MM.1S (cell line): ENCODE measurements around the gene CD164L2.

ENCODE experiments used
- DNase-seq: peaks from one replicate; pipeline ENCODE4 v3.0.0-alpha.2; 2015
- H2AFZ ChIP-seq: fragments of 300-600 bp; sonication (generic); 2 replicates; pipeline ENCODE4 v1.6.0; 2016; ENCODE audit warnings: antibody characterized with exemption, low read length
- H3F3A ChIP-seq: fragments of 300-600 bp; sonication (generic); 2 replicates; pipeline ENCODE4 v1.6.1; 2016; ENCODE audit warnings: mild to moderate bottlenecking, antibody characterized with exemption, low read length, moderate library complexity, mixed read lengths; ENCODE audit not compliant: insufficient read depth
- H3K27ac ChIP-seq: fragments of 300-600 bp; sonication (generic); 2 replicates; pipeline ENCODE4 v1.5.1; 2016; ENCODE audit warnings: mild to moderate bottlenecking, low read length
- H3K27me3 ChIP-seq: fragments of 300-600 bp; sonication (generic); replicated peaks from 2 replicates; pipeline ENCODE4 v1.6.0; 2016; ENCODE audit warnings: low read length; ENCODE audit not compliant: insufficient read depth
- H3K36me3 ChIP-seq: fragments of 300-600 bp; sonication (generic); replicated peaks from 2 replicates; pipeline ENCODE4 v1.6.1; 2016; ENCODE audit warnings: mild to moderate bottlenecking, low read length, mixed read lengths; ENCODE audit not compliant: insufficient read depth
- H3K4me1 ChIP-seq: fragments of 300-600 bp; sonication (generic); 2 replicates; pipeline ENCODE4 v1.6.1; 2016; ENCODE audit warnings: low read length, mixed read lengths
- H3K4me2 ChIP-seq: fragments of 300-600 bp; sonication (generic); 2 replicates; pipeline ENCODE4 v1.6.0; 2016; ENCODE audit warnings: low read depth, low read length
- H3K4me3 ChIP-seq: fragments of 300-600 bp; sonication (generic); 2 replicates; pipeline ENCODE4 v1.5.1; 2016; ENCODE audit warnings: low read length, mixed read lengths
- H3K79me2 ChIP-seq: fragments of 300-600 bp; sonication (generic); 2 replicates; pipeline ENCODE4 v1.6.1; 2016; ENCODE audit warnings: mixed run types, low read length, mixed read lengths
- H3K9ac ChIP-seq: fragments of 300-600 bp; sonication (generic); 2 replicates; pipeline ENCODE4 v1.6.1; 2016; ENCODE audit warnings: low read length, mixed read lengths
- H3K9me2 ChIP-seq: fragments of 300-600 bp; sonication (generic); replicated peaks from 2 replicates; pipeline ENCODE4 v1.6.1; 2016; ENCODE audit warnings: mild to moderate bottlenecking, low read length, mixed read lengths; ENCODE audit not compliant: insufficient read depth
- H3K9me3 ChIP-seq: fragments of 300-600 bp; sonication (generic); replicated peaks from 2 replicates; pipeline ENCODE4 v1.6.1; 2016; ENCODE audit warnings: mild to moderate bottlenecking, low read length, mixed read lengths; ENCODE audit not compliant: insufficient read depth
- H4K20me1 ChIP-seq: fragments of 300-600 bp; sonication (generic); 2 replicates; pipeline ENCODE4 v1.6.1; 2016; ENCODE audit warnings: mild to moderate bottlenecking, low read length, moderate library complexity, mixed read lengths; ENCODE audit not compliant: insufficient read depth
- CTCF ChIP-seq: fragments of 300-600 bp; sonication (generic); IDR thresholded peaks from 2 replicates; pipeline ENCODE4 v1.5.1; 2016; ENCODE audit warnings: antibody characterized with exemption, low read length, mixed read lengths
- EZH2 ChIP-seq: fragments of 300-600 bp; sonication (generic); optimal IDR thresholded peaks from 2 replicates; pipeline ENCODE3; 2017; ENCODE audit warnings: low read depth, mild to moderate bottlenecking, antibody characterized with exemption, low read length, mixed read lengths
- EZH2phosphoT487 ChIP-seq: fragments of 300-600 bp; sonication (generic); IDR thresholded peaks from 2 replicates; pipeline ENCODE4 v1.6.1; 2018; ENCODE audit warnings: antibody characterized with exemption, low read length

Gene CD164L2

GRCh38 chr1:27364696-27365371 is 18.3 kb downstream of the CD164L2 start:
- Histone ChIP-seq H3K27ac (no peak overlapping the region), H3K9ac (no peak overlapping the region)

DNA sequence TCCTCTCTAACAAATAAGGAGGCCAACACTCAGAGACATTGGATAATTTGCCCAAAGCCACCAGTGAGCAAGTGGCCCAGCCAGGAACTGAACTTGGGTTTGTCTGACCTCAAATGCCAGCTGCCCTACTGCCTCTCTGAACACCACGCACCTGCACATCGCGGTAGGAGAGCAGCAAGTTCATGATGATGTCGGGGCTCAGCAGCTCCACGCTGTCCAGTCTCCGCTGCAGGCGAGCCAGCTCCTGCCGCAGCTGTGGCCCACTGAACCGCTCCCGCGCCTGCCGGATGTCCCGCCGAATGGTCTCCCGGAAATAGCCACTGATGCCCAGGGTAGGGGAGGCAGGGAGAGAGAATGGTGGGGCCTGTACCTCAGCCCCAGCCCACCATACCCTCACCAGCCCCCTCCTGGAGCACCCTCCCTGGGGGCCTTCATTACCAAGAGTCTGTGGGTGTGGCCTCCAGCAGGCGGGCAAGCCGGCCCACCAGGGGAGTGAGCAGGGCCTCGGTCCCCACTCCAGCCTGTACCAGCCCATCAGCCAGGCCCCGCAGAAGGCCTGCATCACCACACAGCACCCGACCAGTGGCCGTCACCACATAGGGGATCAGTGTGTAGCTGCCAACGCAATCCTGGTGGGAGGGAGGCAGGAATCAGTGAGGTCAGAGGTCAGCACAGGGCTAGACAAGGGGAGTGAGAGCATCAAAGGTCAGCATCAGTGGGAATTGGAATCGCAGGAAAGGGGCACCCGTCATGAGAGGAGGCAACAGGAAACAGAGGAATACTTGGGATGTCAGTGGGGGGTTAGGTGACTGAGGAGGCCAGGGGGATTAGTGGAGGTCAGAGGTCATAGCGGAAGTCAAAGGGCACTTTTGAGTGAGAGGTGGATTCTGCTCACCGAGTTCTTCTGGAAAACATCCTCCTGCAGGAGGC is 19.1 kb downstream of the CD164L2 start:
- Histone ChIP-seq H3K79me2 (no peaks in the 10 kb centered on the region), H3K4me2 (no peak overlapping the region), H3K4me3 (no peak overlapping the region), H3K9me3 (no peaks in the 10 kb centered on the region), H2AFZ (no peak overlapping the region), H4K20me1 (no peaks in the 10 kb centered on the region), H3K27ac (no peak overlapping the region), H3K36me3 (no peaks in the 10 kb centered on the region), H3K4me1 (peaks cover 8% of the 10 kb centered on the region), H3K9me2 (no peaks in the 10 kb centered on the region), H3K9ac (no peak overlapping the region), H3K27me3 (peaks cover 8% of the 10 kb centered on the region; the same call in 1 of the 2 replicates), H3F3A (peaks cover 3% of the 10 kb centered on the region; the same call in 1 of the 2 replicates)
- TF ChIP-seq CTCF (no peak), EZH2phosphoT487 (no peak), EZH2 (no peak)
- DNase-seq, result no peak

More at GRCh38 chr1:27364696-27365371, 18.3 kb downstream of the CD164L2 start:
- peak overlapping the region; percentile 95 for H2AFZ ChIP-seq
- H4K20me1 ChIP-seq, result no peaks in the 10 kb centered on the region
- peaks cover 3% of the 10 kb centered on the region; the same call in 1 of the 2 replicates for H3F3A ChIP-seq
- H3K79me2 ChIP-seq, result no peaks in the 10 kb centered on the region
- H3K9me2 ChIP-seq, result no peaks in the 10 kb centered on the region
- H3K36me3 ChIP-seq, result no peaks in the 10 kb centered on the region
- peak overlapping the region; percentile 99 for H3K4me2 ChIP-seq
- 0 out of 2 replicates have a peak, but pooled peaks cover under 1% of the 10 kb centered on the region for H3K27me3 ChIP-seq
- no peaks in the 10 kb centered on the region for H3K9me3 ChIP-seq
- H3K4me3 ChIP-seq, result peak overlapping the region; percentile 45
- no peak for DNase-seq
- peaks cover 8% of the 10 kb centered on the region for H3K4me1 ChIP-seq
- TF ChIP-seq CTCF, result no peak

- Histone ChIP-seq H3K4me2 (no peak overlapping the region), H3K27ac (no peak overlapping the region), H4K20me1 (no peaks in the 10 kb centered on the region), H2AFZ (no peak overlapping the region), H3K79me2 (no peaks in the 10 kb centered on the region), H3K4me3 (no peak overlapping the region), H3K36me3 (no peaks in the 10 kb centered on the region), H3K27me3 (peaks cover 17% of the 10 kb centered on the region), H3K9ac (no peak overlapping the region), H3K9me3 (no peaks in the 10 kb centered on the region), H3F3A (peaks cover 3% of the 10 kb centered on the region; the same call in 1 of the 2 replicates), H3K4me1 (peaks cover 4% of the 10 kb centered on the region), H3K9me2 (no peaks in the 10 kb centered on the region)
- DNase-seq, result no peak
- no peak for TF ChIP-seq CTCF
- TF ChIP-seq EZH2, result no peak
- TF ChIP-seq EZH2phosphoT487, result no peak
Measured at GRCh38 chr1:27361553-27361952, 21.6 kb downstream of the CD164L2 start.
